IPS-20b (cell line): ENCODE results near the gene MYO10.
A peak's percentile ranks its signal among the peaks of the same experiment; 100 is the strongest.

Experiments used
- H3K27ac ChIP-seq: one replicate; pipeline ENCODE4 v1.5.1; 2013; ENCODE audit warnings: low read length
- H3K27me3 ChIP-seq: 2 replicates; pipeline ENCODE4 v1.6.1; 2013; ENCODE audit warnings: mild to moderate bottlenecking, low read length, inconsistent platforms; ENCODE audit not compliant: insufficient read depth
- H3K36me3 ChIP-seq: 2 replicates; pipeline ENCODE4 v1.6.1; 2013; ENCODE audit warnings: low read depth, mild to moderate bottlenecking, inconsistent platforms, low read length, moderate library complexity; ENCODE audit not compliant: insufficient read depth
- H3K4me1 ChIP-seq: 2 replicates; pipeline ENCODE4 v1.6.1; 2013; ENCODE audit warnings: mild to moderate bottlenecking, control low read depth, inconsistent platforms, low read length, moderate library complexity; ENCODE audit not compliant: insufficient read depth
- H3K4me3 ChIP-seq: 2 replicates; pipeline ENCODE4 v1.5.1; 2013; ENCODE audit warnings: mild to moderate bottlenecking, low read length, inconsistent platforms
- H3K9ac ChIP-seq: 2 replicates; pipeline ENCODE4 v1.6.1; 2013; ENCODE audit warnings: low read depth, mild to moderate bottlenecking, inconsistent platforms, low read length, moderate library complexity
- H3K9me3 ChIP-seq: 2 replicates; pipeline ENCODE4 v1.6.1; 2013; ENCODE audit warnings: mild to moderate bottlenecking, low read depth, low read length, inconsistent platforms; ENCODE audit not compliant: insufficient read depth

The MYO10 gene

DNA sequence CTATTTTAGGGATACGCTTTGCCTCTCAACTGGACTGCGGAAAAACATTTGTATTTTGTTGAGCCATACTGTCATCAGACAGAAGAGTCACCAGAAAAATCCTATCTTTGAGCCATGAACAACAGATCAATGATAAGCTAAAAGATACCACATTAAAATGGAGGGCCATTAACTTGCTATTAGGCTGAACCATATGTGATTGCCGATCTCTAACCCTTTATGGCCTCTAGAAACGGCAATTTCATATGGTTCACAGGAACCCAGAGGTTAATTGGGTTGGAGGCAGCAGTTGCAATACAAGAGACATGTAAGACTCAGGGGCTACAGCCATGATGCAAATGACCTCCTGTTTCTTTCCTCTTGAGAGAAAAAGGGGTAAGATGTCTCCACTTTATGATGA lies 69.8 kb downstream of the MYO10 start:
- Histone ChIP-seq H3K36me3 (no peaks in the 10 kb centered on the region), H3K9me3 (no peaks in the 10 kb centered on the region), H3K27ac (no peak overlapping the region), H3K27me3 (no peaks in the 10 kb centered on the region), H3K4me3 (peak overlapping the region; percentile 18; the same call in 1 of the 2 replicates), H3K4me1 (peaks cover 36% of the 10 kb centered on the region), H3K9ac (no peak overlapping the region)

DNA sequence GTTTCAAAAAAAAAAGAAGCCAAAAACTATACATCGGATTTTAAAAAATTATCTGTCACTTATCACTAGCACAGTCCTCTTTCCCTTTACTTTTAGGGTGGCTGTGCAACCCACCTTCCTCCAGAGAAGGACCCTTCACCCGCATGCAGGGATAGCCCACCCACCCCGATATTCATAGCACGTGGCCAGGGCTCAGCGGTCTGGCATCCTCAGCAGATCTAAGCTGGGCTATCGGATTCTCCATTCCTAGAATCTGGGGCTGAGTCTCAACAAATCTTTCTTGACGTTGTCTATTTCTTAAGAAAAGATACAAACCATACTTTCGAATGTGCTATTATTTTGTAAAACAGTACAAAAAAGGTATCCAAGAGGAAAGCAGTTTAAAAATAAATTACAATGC lies 70.9 kb downstream of the MYO10 start:
- no peaks in the 10 kb centered on the region for H3K36me3 ChIP-seq
- H3K27ac ChIP-seq: no peak overlapping the region
- H3K4me1 ChIP-seq: peaks cover 42% of the 10 kb centered on the region
- no peak overlapping the region; the same call in 1 of the 2 replicates for H3K9ac ChIP-seq
- no peaks in the 10 kb centered on the region for H3K9me3 ChIP-seq
- H3K4me3 ChIP-seq: no peak overlapping the region
- H3K27me3 ChIP-seq: no peaks in the 10 kb centered on the region

DNA sequence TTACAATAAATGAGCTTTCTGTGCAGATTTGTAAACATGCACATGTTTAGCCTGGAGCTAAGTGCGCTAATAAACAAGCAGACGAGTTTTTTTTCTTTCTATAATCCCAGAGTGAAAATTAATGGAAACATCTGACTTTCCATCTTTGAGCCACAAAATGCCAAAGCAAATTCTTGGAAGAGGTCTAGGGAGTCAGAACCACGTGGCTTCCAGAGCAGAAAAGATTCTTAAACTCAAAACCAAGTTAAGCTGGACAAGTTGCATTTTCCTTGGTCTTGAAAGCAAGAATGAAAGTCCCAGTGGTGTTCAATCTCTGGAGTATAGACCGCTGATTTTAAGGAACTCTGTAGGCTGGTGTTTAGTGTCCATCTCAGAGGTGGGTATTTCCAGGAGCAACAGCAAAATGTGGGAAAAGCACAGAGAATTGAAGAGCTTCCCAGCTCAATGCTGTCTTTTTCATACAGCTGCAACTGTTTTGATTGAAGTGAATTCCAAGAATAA lies 71.4 kb downstream of the MYO10 start:
- Histone ChIP-seq H3K9me3 (no peaks in the 10 kb centered on the region), H3K36me3 (no peaks in the 10 kb centered on the region), H3K27ac (no peak overlapping the region), H3K9ac (no peak overlapping the region), H3K4me1 (peaks cover 43% of the 10 kb centered on the region), H3K27me3 (no peaks in the 10 kb centered on the region), H3K4me3 (no peak overlapping the region)

DNA sequence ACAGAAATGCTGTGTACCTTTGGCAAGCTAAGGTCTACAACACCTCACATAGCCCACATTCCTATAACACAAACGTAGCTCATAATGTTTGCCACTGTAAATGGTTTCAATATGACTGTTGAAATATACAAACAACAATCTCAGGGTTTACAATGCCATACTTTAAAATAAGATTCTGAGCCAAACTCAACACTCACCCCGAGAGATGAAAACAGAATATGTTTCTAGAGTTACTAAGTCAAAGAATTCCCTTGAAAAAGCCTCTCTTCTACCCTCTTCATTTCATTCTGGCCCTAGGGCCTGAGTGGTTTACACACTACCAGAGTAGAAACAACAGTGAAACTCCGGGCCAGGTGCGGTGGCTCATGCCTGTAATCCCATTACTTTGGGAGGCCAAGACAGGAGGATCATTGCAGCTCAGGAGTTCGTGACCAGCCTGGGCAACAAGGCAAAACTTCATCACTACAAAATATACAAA lies 72.6 kb downstream of the MYO10 start:
- H3K4me1 ChIP-seq: peaks cover 43% of the 10 kb centered on the region
- H3K36me3 ChIP-seq: no peaks in the 10 kb centered on the region
- no peaks in the 10 kb centered on the region for H3K27me3 ChIP-seq
- H3K4me3 ChIP-seq: no peak overlapping the region
- H3K9me3 ChIP-seq: no peaks in the 10 kb centered on the region
- no peak overlapping the region for H3K27ac ChIP-seq
- no peak overlapping the region for H3K9ac ChIP-seq

DNA sequence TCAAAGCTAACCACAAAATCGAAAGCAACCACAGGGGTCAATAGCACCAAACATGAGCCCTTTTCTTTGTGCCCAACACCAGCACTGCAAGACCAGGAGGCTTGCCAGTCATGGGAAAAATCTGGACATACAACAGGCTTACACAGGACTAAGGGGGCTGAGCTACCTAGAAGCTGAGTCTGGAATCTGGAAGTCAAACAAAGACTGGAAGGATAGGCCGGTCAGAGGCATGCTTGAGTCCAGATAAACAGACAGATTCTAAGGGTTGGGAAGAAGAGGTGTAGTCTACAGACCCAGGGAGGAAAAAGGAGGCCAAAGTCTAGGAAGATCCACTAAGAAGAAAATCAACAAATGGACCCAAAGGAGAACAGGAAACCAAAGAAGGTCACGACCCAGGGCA lies 73.3 kb downstream of the MYO10 start:
- no peak overlapping the region for H3K4me3 ChIP-seq
- H3K9me3 ChIP-seq: no peaks in the 10 kb centered on the region
- H3K4me1 ChIP-seq: peaks cover 43% of the 10 kb centered on the region
- no peak overlapping the region for H3K9ac ChIP-seq
- no peaks in the 10 kb centered on the region for H3K27me3 ChIP-seq
- H3K27ac ChIP-seq: peak overlapping the region; percentile 63
- H3K36me3 ChIP-seq: no peaks in the 10 kb centered on the region

DNA sequence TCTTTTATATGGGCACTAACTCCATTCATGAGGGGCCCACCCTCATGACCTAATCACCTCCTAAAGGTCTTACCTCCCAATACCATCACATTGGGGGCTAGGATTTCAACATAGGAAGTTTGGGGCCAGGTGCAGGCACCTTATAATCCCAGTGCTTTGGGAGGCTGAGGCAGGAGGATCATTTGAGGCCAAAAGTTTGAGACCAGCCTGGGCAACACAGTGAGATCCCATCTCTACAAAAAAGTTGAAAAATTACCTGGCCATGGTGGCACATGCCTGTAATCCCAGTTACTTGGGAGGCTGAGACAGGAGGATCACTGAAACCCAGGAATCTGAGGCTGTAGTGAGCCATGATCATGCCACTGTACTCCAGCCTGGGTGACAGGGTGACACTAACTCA lies 76.7 kb downstream of the MYO10 start:
- H3K36me3 ChIP-seq: no peaks in the 10 kb centered on the region
- H3K27me3 ChIP-seq: no peaks in the 10 kb centered on the region
- no peak overlapping the region for H3K4me3 ChIP-seq
- peaks cover 33% of the 10 kb centered on the region for H3K4me1 ChIP-seq
- no peaks in the 10 kb centered on the region for H3K9me3 ChIP-seq
- no peak overlapping the region for H3K9ac ChIP-seq
- no peak overlapping the region for H3K27ac ChIP-seq

DNA sequence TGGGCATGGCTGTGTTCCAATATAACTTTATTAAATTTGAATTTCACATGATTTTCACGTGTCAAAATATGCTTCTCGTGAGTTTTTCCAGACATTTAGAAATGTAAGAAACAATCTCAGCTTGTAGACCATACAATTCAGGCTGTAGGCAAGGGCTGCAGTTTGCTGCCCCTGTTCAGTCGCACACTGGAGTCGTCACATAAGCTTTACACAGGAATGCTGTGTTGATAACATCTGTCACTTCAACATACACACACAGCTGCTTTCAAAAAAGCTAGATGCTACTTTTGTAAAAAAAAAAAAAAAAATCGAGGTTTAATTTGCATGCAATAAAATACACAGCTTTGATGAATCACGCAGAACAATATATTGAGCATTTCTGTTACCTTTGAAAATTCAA lies 77.9 kb downstream of the MYO10 start:
- Histone ChIP-seq H3K9me3 (no peaks in the 10 kb centered on the region), H3K9ac (no peak overlapping the region), H3K27me3 (no peaks in the 10 kb centered on the region), H3K27ac (no peak overlapping the region), H3K4me3 (no peak overlapping the region), H3K36me3 (no peaks in the 10 kb centered on the region), H3K4me1 (peaks cover 30% of the 10 kb centered on the region)

DNA sequence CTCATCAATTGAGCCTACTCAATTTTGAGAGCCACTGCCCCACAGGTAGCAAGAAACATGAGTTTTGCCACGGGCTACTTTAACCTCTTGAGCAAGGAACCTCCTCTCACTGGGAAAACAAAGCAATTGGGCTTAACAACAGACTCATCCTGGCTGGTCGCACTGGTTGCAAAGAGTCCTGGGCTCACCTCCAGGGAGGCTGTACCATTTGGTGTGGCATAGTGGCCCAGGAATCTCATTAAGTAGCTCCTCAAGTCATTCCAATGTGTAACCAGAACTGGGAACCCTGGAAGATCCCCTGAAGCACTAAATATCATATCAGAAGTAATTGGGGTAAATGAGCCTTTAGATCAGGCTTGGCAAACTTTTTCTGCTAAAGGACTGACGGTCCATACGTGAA lies 78.5 kb downstream of the MYO10 start:
- no peaks in the 10 kb centered on the region for H3K27me3 ChIP-seq
- no peak overlapping the region for H3K9ac ChIP-seq
- H3K4me1 ChIP-seq: peaks cover 26% of the 10 kb centered on the region
- no peaks in the 10 kb centered on the region for H3K9me3 ChIP-seq
- no peak overlapping the region for H3K4me3 ChIP-seq
- no peak overlapping the region for H3K27ac ChIP-seq
- H3K36me3 ChIP-seq: no peaks in the 10 kb centered on the region

DNA sequence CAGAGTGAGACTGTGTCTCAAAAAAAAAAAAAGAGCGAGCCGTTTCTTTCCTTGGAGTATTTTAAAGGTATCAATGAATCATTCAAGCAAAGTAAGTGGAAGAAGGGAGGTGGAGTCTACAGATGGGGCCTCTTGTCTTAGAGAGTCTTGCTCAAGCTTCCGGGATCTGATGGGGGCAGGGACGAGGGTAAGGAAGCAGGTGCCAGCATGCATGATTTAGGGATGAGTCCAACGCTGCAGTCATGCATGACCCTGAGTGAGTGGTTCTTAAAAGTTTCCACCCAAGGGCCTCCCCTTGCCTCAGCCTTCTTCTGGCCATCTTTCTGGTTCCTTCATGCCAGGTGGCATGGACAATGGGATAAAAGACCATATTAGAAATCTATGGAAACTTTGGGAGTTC lies 79.6 kb downstream of the MYO10 start:
- no peaks in the 10 kb centered on the region for H3K36me3 ChIP-seq
- H3K4me3 ChIP-seq: no peak overlapping the region
- H3K9ac ChIP-seq: no peak overlapping the region
- H3K27ac ChIP-seq: no peak overlapping the region
- no peaks in the 10 kb centered on the region for H3K27me3 ChIP-seq
- H3K9me3 ChIP-seq: no peaks in the 10 kb centered on the region
- H3K4me1 ChIP-seq: peaks cover 28% of the 10 kb centered on the region

DNA sequence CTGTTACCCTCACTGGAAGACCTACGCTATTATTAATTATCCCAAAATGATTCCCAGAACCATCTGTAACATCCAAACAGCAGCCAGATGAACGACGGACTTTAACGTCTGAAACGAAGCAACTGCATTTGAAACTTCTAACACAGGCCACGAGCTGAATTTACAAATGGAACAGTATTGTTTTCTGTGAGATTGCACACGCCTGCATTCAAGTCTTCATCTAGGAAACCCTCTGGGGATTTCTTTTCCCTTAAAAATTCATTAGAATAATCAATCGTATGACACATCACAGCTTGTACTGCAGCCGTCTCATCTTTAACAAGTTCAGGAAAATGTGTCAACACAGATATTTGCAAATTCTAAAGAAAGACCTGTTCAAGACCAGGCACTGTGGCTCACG lies 80.2 kb downstream of the MYO10 start:
- Histone ChIP-seq H3K27ac (no peak overlapping the region), H3K9ac (0 out of 2 replicates have a peak overlapping the region, but pooled peaks have one; percentile 2), H3K27me3 (no peaks in the 10 kb centered on the region), H3K4me3 (no peak overlapping the region), H3K9me3 (no peaks in the 10 kb centered on the region), H3K36me3 (no peaks in the 10 kb centered on the region), H3K4me1 (peaks cover 28% of the 10 kb centered on the region)

DNA sequence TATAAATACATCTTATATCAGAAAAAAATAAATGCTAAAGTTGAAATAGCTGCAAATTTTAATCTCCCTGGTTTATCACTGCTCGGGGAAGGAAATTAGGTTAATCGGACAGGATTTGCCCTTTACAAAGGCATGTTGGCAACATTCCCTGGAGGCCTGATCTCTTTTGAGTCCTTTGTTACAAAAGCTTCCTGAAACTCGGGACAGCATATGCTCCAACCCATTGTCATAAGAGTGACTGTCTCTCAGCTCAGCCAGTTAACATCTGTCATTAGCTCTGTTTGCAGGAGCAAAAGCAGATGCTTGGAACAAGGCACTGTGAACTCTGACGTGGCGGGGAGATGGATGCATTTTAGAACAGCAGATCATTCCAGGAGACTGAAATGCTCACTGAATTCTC lies 80.6 kb downstream of the MYO10 start:
- H3K36me3 ChIP-seq: no peaks in the 10 kb centered on the region
- H3K27me3 ChIP-seq: no peaks in the 10 kb centered on the region
- H3K27ac ChIP-seq: no peak overlapping the region
- no peak overlapping the region for H3K4me3 ChIP-seq
- peaks cover 25% of the 10 kb centered on the region for H3K4me1 ChIP-seq
- H3K9ac ChIP-seq: 0 out of 2 replicates have a peak overlapping the region, but pooled peaks have one; percentile 2
- no peaks in the 10 kb centered on the region for H3K9me3 ChIP-seq

DNA sequence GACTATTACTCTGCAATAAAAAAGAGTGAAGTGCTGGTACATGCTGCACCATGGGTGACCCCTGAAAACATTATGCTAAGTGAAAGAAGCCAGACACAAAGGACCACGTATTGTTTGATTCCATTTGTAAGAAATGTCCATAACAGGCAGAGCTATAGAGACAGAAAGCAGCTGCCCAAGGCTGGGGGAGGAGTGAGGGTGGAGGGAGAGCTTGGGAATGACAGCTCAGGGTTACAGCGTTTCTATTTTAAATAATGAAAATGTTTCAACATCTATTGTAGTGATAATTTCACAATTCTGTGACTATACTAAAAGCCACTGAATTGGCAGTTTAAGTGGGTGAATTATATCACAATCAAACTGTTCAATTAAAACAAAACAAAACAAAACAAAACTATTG lies 81.7 kb downstream of the MYO10 start:
- Histone ChIP-seq H3K9ac (no peak overlapping the region), H3K4me1 (peaks cover 20% of the 10 kb centered on the region), H3K9me3 (no peaks in the 10 kb centered on the region), H3K36me3 (no peaks in the 10 kb centered on the region), H3K27ac (no peak overlapping the region), H3K27me3 (no peaks in the 10 kb centered on the region), H3K4me3 (no peak overlapping the region)
